ENCODE data around the gene E2F6.

E2F6 gene

GRCh38 chr2:11414372-11415124 is 51.4 kb downstream of the E2F6 start:
- TF ChIP-seq, protein P1, sequence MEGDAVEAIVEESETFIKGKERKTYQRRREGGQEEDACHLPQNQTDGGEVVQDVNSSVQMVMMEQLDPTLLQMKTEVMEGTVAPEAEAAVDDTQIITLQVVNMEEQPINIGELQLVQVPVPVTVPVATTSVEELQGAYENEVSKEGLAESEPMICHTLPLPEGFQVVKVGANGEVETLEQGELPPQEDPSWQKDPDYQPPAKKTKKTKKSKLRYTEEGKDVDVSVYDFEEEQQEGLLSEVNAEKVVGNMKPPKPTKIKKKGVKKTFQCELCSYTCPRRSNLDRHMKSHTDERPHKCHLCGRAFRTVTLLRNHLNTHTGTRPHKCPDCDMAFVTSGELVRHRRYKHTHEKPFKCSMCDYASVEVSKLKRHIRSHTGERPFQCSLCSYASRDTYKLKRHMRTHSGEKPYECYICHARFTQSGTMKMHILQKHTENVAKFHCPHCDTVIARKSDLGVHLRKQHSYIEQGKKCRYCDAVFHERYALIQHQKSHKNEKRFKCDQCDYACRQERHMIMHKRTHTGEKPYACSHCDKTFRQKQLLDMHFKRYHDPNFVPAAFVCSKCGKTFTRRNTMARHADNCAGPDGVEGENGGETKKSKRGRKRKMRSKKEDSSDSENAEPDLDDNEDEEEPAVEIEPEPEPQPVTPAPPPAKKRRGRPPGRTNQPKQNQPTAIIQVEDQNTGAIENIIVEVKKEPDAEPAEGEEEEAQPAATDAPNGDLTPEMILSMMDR (IDR thresholded peaks at IDR 0.05; ENCODE audit: borderline replicate concordance, control extremely low read depth, extremely low read depth, insufficient read depth, missing control alignments): no peak
- no peak for DNase-seq (ENCODE audit: low spot score)
- in situ Hi-C loops (cut with MboI; ENCODE audit: low sequenced_read_pairs, unreplicated experiment): loop anchor here (25.0 kb wide), 1 partner anchor 277 kb away; a partner anchor contains a TSS

DNA sequence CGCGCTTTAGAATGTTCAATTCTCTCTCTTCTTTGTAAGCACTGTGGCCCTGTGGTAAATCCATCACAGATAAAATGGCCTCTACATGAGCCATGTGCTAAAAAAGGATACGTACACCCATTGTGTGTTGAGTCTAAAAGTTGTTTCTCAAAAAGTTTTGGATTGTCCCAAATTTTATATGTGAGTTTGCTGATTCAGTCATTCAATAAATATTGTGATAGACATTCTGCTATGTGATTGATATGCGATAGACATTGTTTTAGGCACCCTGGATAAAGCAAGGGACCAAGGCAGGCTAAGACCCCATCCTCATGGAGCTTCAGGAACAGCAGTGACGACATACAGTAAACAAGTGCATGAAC is 53.5 kb downstream of the E2F6 start:
- DNase-seq (ENCODE audit: low spot score): no peak
- TF ChIP-seq, protein P1 (IDR thresholded peaks at IDR 0.05; ENCODE audit: borderline replicate concordance, control extremely low read depth, extremely low read depth, insufficient read depth, missing control alignments): no peak
- in situ Hi-C loops (cut with MboI; ENCODE audit: low sequenced_read_pairs, unreplicated experiment): loop anchor here (25.0 kb wide), 1 partner anchor 275 kb away; a partner anchor contains a TSS

DNA sequence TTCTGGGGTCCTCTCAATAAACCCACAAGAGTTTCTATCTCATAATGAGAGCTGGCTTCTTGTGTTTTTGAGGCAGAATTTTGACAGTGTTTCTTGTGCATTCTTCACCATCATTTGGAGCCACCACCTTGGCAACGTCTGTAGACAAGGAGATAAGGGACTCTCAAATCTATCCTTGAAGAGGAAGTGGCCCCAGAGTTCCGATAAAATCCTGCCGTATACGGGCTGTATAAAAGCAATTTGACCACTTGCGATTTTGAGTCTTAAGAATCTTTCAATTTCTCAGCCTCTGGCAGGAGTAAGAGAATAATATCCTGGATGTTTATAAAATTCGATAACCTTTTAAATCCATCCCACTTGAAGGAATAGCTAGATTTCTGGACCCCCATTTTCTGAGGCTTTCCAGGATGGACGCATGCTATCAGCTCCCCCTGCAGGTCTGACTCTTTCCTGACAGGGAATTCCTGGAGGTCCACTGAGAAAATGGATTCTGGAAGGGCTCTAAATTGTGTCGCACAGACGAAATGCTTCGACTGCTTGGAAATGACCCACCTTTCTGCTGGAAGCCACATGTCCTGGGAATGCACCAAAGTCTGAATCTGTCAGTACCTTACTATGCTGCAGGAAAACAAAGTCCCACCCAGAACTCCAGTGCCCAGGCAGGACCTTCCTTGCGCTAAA is 54.1 kb downstream of the E2F6 start:
- no peak for DNase-seq (ENCODE audit: low spot score)
- in situ Hi-C loops (cut with MboI; ENCODE audit: low sequenced_read_pairs, unreplicated experiment): loop anchor here (25.0 kb wide), 1 partner anchor 275 kb away; a partner anchor contains a TSS
- TF ChIP-seq, protein P1 (IDR thresholded peaks at IDR 0.05; ENCODE audit: borderline replicate concordance, control extremely low read depth, extremely low read depth, insufficient read depth, missing control alignments): peak; percentile 64

DNA sequence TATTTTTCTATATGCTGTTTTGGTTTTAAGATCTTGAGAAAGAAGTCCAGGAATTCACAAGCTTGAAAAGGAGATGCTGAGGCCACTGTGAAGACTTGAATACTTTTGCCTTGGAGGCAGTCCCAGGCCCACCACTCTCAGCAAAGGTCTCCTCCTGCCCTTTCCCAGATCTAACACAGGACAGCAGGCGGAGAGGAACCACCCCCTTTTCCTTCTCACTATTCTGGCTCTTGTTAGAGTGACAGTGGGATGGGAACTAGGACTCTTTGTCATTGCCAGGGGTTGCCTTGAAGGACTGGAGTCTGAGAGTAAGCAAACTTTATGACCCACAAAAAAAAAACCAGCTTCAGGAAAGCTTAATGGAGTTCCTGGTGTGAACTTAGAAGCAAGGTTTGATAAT is 54.7 kb downstream of the E2F6 start:
- DNase-seq (ENCODE audit: low spot score): no peak
- in situ Hi-C loops (cut with MboI; ENCODE audit: low sequenced_read_pairs, unreplicated experiment): loop anchor here (25.0 kb wide), 1 partner anchor 274 kb away; a partner anchor contains a TSS
- TF ChIP-seq, protein P1 (IDR thresholded peaks at IDR 0.05; ENCODE audit: borderline replicate concordance, control extremely low read depth, extremely low read depth, insufficient read depth, missing control alignments): no peak

GRCh38 chr2:11410101-11410500 is 55.9 kb downstream of the E2F6 start:
- DNase-seq (ENCODE audit: low spot score): no peak
- TF ChIP-seq, protein P1 (IDR thresholded peaks at IDR 0.05; ENCODE audit: borderline replicate concordance, control extremely low read depth, extremely low read depth, insufficient read depth, missing control alignments): no peak
- in situ Hi-C loops (cut with MboI; ENCODE audit: low sequenced_read_pairs, unreplicated experiment): loop anchor here (25.0 kb wide), 1 partner anchor 273 kb away; a partner anchor contains a TSS

DNA sequence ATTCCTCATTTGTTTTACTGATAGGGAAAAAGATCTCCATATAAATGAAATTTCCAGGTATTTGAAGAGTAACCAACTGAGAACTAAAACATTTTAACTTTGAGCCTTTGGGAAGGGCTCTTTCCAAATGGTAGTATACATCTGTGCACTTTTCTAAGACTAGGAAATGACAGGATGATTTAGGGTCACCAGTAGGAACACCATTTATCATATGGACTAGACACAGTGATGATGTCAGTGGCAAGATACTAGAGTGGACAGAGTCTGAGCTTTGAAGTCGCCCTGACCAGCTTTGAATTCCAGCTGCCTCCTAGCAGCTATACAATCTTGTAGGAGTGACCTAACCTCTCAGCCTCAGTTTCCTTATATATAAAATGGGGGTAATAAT is 56.4 kb downstream of the E2F6 start:
- DNase-seq (ENCODE audit: low spot score): no peak
- TF ChIP-seq, protein P1 (IDR thresholded peaks at IDR 0.05; ENCODE audit: borderline replicate concordance, control extremely low read depth, extremely low read depth, insufficient read depth, missing control alignments): no peak
- in situ Hi-C loops (cut with MboI; ENCODE audit: low sequenced_read_pairs, unreplicated experiment): loop anchor here (25.0 kb wide), 1 partner anchor 272 kb away; a partner anchor contains a TSS

All from GM13976 (cell line).